Measurements from ENCODE around the gene KCNT2.

DNA sequence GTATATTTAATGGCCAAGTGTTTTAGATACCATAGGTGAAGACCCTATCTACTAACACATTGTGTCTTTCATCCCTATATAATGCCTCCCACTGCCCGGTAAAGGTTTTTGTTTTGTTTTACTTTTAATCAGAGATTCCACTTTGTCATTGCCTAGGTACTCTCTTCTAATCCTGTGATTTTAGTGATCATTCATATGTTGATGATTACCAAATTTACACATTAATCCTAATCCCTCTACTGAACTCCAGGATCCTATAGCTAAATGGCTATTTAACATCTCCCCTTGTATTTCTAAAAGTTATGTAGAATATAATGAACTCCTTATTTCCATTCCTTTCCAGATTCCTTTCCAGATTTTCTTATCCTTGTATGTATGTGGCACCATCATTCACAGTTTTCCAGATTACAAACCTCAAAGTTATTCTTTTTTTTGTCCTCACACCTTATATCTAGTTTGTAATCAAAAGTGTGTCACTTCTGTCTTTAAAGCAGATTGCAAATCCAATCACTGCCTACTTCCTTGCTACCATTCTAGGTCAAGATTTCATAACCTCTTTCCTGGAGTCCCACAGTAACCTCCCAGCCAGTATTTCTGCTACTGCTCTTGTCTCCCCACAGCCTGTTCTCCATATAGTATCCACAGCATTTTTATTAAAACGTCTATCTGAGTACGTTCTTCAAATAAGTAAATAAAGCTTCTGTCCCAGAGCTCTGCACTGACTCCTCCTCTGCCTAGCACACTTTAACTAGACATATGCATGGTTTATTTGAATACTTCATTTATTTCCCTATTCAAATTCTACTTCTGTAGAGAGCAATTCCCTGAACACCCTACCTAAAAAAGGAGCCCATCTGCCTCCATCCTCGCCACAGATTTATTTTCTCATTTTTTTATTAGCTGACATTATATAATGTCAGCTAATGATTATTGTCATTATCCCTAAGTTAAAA, 157.8 kb downstream of the KCNT2 start:
- TF ChIP-seq, protein P1, sequence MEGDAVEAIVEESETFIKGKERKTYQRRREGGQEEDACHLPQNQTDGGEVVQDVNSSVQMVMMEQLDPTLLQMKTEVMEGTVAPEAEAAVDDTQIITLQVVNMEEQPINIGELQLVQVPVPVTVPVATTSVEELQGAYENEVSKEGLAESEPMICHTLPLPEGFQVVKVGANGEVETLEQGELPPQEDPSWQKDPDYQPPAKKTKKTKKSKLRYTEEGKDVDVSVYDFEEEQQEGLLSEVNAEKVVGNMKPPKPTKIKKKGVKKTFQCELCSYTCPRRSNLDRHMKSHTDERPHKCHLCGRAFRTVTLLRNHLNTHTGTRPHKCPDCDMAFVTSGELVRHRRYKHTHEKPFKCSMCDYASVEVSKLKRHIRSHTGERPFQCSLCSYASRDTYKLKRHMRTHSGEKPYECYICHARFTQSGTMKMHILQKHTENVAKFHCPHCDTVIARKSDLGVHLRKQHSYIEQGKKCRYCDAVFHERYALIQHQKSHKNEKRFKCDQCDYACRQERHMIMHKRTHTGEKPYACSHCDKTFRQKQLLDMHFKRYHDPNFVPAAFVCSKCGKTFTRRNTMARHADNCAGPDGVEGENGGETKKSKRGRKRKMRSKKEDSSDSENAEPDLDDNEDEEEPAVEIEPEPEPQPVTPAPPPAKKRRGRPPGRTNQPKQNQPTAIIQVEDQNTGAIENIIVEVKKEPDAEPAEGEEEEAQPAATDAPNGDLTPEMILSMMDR (IDR thresholded peaks at IDR 0.05 in 4 of 5, conservative IDR thresholded peaks at IDR 0.05 in 1 of 5), result no peak
- no peak for TF ChIP-seq POLR2A (IDR thresholded peaks at IDR 0.05)

Measured in gastrocnemius medialis (tissue), 4 donors.